A673 (cell line): ENCODE results near the gene ATP10A. TPM values are rescaled to one million over a fixed set of nuclear protein-coding genes. Genes with fewer than 3 reads are reported as not detected.

Experiments used
- BruUV-seq: library from RNA; stranded (reverse); fragments of 400-500 nt; replicated peaks from 2 replicates; lab custom pipeline; 2021; lab: Mats Ljungman, UMichigan
- CTCF ChIA-PET: fragments of 300-600 bp; sonication (Branson Sonifier 250); formaldehyde crosslinking; loops from one replicate; lab custom pipeline; 2022; ENCODE audit warnings: antibody characterized with exemption; lab: Charles Lee
- POLR2A ChIA-PET: fragments of 300-600 bp; sonication (Branson Sonifier 250); formaldehyde crosslinking; loops from one replicate; lab custom pipeline; 2022; ENCODE audit warnings: antibody characterized with exemption; ENCODE audit not compliant: low non-redundant PET; lab: Charles Lee
- DNase-seq: peaks from one replicate; pipeline ENCODE4 v3.0.0-alpha.2; 2015; ENCODE audit warnings: low spot score
- H3K27ac ChIP-seq: fragments of 200-600 bp; sonication (generic); 2 replicates; pipeline ENCODE4 v1.5.1; 2016; ENCODE audit warnings: mixed run types, low read depth, mild to moderate bottlenecking, mixed read lengths, antibody characterized with exemption, low read length; ENCODE audit not compliant: poor library complexity, severe bottlenecking
- H3K27me3 ChIP-seq: fragments of 200-600 bp; sonication (generic); replicated peaks from 2 replicates; pipeline ENCODE4 v1.6.1; 2017; ENCODE audit warnings: mixed run types, low read depth, mild to moderate bottlenecking, mixed read lengths, antibody characterized with exemption, low read length; ENCODE audit not compliant: insufficient read depth, poor library complexity
- H3K36me3 ChIP-seq: fragments of 200-600 bp; sonication (generic); 2 replicates; pipeline ENCODE4 v1.6.1; 2016; ENCODE audit warnings: mixed run types, mild to moderate bottlenecking, mixed read lengths, antibody characterized with exemption, low read length; ENCODE audit not compliant: insufficient read depth, poor library complexity, severe bottlenecking
- H3K4me1 ChIP-seq: fragments of 200-600 bp; sonication (generic); 2 replicates; pipeline ENCODE4 v1.6.1; 2017; ENCODE audit warnings: mixed run types, mild to moderate bottlenecking, mixed read lengths, antibody characterized with exemption, low read length; ENCODE audit not compliant: insufficient read depth, poor library complexity, severe bottlenecking
- H3K4me3 ChIP-seq: fragments of 200-600 bp; sonication (generic); 2 replicates; pipeline ENCODE4 v1.5.1; 2016; ENCODE audit warnings: low read depth, mixed run types, mild to moderate bottlenecking, mixed read lengths, low read length; ENCODE audit not compliant: poor library complexity, severe bottlenecking
- H3K9me3 ChIP-seq: fragments of 200-600 bp; sonication (generic); 2 replicates; pipeline ENCODE4 v1.6.1; 2016; ENCODE audit warnings: mixed run types, low read depth, mild to moderate bottlenecking, mixed read lengths, antibody characterized with exemption, low read length; ENCODE audit not compliant: poor library complexity, severe bottlenecking
- CTCF ChIP-seq: fragments of 300-800, 200-600 bp; sonication (generic); conservative IDR thresholded peaks from 2 replicates; pipeline ENCODE4 v1.5.1; 2017; ENCODE audit warnings: low read depth, mild to moderate bottlenecking, antibody characterized with exemption, low read length, moderate library complexity, mixed read lengths
- EZH2 ChIP-seq: fragments of 200-600 bp; sonication (generic); IDR thresholded peaks from 2 replicates; pipeline ENCODE4 v1.6.1; 2017; ENCODE audit warnings: borderline replicate concordance, low read depth, mild to moderate bottlenecking, mixed read lengths, antibody characterized with exemption, low read length; ENCODE audit not compliant: poor library complexity, severe bottlenecking
- intact Hi-C: fragments of 100-400 bp; cut with micrococcal nuclease; formaldehyde crosslinking; loops from one replicate; pipeline ENCODE4 v1.10.0; 2022; ENCODE audit not compliant: unreplicated experiment
- total RNA-seq: library from RNA; stranded (reverse); gene quantifications from 2 replicates; pipeline ENCODE4 v1.2.3, GENCODE V29; 2021

The ATP10A gene
- total RNA-seq, 1 experiment from 2014 or later, result not detected

- H3K27ac ChIP-seq, result no peak overlapping the region
- no peaks in the 10 kb centered on the region for H3K36me3 ChIP-seq
- DNase-seq, result no peak
- peaks cover 13% of the 10 kb centered on the region for H3K9me3 ChIP-seq
- H3K4me1 ChIP-seq, result no peaks in the 10 kb centered on the region
- ChIA-PET POLR2A (no interaction called here), CTCF (no interaction called here)
- H3K27me3 ChIP-seq, result no peaks in the 10 kb centered on the region
- H3K4me3 ChIP-seq, result no peak overlapping the region
- TF ChIP-seq EZH2 (no peak), CTCF (no peak)
- BruUV-seq, result no TSS peak
- intact Hi-C loops, result no loop called here
Measured at GRCh38 chr15:25678500-25678855, 184.6 kb downstream of the ATP10A start.

DNA sequence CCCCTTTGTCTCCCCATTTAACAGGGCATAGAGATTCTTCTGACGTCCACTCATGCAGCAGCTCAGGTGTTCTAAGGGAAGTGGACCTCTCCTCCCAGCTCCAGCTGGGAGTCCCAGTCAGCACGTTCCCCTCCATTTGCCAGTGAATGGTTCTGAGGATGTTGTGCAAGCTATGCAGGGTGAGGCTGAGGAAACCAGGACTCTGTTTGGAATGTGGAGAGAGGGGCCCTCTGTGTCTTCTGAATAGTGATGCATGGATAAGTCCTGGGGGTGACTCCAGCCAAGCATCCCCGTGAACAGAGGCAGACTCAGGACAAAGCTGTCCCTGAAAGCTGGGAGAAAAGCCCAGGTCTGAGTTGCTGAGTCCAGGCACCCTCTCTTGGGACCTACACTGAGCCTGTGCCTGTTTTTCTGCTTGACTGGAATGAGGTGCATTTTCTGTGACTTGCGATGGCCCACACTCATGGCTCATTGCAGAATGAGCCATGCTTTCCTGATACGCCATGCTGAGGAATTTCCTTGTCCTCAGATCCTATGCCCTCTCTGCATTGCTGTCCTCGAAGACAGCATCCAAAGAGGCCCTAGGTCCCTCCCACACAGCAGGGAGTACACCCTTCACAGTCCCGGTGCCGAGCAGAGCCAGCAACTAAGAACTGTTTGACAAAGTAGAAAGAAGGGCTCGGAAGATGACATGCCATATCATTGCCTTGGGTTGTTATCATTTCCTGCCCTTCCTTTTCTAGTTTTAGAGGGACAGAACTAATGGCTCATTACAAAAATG, 185.2 kb downstream of the ATP10A start:
- H3K9me3 ChIP-seq, result peaks cover 13% of the 10 kb centered on the region
- DNase-seq, result no peak
- CTCF ChIA-PET, result no interaction called here
- no peak overlapping the region for H3K4me3 ChIP-seq
- no TSS peak for BruUV-seq
- H3K36me3 ChIP-seq, result no peaks in the 10 kb centered on the region
- intact Hi-C loops, result no loop called here
- POLR2A ChIA-PET, result no interaction called here
- no peak overlapping the region for H3K27ac ChIP-seq
- H3K27me3 ChIP-seq, result no peaks in the 10 kb centered on the region
- H3K4me1 ChIP-seq, result no peaks in the 10 kb centered on the region
- TF ChIP-seq EZH2 (no peak), CTCF (no peak)

DNA sequence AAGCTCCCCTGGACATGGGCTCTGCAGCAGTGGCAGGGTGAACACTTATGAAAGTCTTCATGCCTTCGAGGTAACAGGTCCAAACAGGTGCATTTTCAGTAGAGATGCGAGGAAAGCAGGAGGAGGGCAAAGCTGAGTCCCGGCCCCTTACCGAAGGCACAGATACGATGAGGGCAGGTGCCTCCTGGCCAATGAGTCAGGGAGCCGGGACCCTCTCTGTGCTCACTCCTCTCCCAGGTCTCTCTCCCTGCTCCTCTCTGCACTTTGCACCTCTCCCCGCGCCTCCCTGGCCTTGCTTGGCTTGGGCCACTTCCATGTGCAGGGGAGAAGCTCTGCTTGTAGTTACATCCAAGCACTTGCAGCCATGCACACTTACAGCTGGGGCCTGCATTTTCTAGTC, 187.1 kb downstream of the ATP10A start:
- Histone ChIP-seq H3K27me3 (no peaks in the 10 kb centered on the region), H3K27ac (no peak overlapping the region), H3K4me1 (no peaks in the 10 kb centered on the region), H3K36me3 (no peaks in the 10 kb centered on the region), H3K4me3 (no peak overlapping the region), H3K9me3 (peaks cover 13% of the 10 kb centered on the region)
- intact Hi-C loops, result no loop called here
- ChIA-PET CTCF (no interaction called here), POLR2A (no interaction called here)
- DNase-seq, result no peak
- TF ChIP-seq EZH2 (no peak), CTCF (no peak)
- BruUV-seq, result no TSS peak
